ENCODE data around the gene TTLL8.
A peak's percentile ranks its signal among the peaks of the same experiment; 100 is the strongest.

Gene TTLL8

DNA sequence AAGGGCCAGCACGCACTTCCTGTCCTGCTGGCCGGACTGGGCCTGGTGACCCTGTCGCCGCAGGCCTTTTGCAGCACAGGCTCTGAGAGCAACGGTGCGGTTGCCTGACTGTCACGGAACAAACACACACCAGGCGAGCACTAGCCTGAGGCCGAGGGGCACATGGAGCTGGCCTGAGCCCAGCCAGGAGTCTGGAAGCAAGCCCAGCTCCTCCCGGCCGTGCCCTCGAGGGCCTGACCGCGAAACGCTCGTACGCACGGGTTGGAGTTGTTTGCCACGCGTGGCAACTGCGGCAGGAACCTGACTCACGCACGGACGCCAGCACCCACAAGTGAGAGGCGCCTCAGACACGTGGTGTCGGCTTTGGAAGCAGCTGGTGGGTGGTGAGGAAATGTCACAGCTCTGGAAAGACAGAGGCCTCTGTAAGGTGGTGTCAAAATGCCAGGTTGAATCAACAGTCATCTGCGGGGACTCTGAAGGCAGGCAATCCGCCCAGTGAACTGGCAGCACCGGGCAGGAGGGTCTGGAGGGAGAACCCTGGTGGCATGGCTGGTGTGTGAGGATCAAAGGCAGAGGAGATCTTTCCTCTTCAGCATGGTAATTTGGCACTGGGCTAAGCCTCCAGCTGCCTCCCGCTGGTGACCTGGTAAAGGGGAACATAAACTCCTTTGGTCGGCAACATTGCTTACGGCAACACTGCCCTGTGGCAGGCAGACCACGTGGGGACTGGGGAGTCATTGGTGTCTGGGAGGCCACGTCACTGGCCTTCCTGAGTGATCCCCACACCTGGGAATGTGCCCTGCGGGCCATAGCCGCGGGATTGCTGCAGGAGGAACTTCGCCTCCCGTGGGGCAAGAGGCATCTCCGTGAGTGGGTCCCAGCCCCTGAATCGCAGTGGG is 30.2 kb downstream of the TTLL8 start:
- TF ChIP-seq FOXM1 (IDR thresholded peaks at IDR 0.05; ENCODE audit: borderline replicate concordance, low read depth), result no peak
- no peak for TF ChIP-seq TAF1 (IDR thresholded peaks at IDR 0.05; ENCODE audit: low read depth)
- TF ChIP-seq, protein P1, sequence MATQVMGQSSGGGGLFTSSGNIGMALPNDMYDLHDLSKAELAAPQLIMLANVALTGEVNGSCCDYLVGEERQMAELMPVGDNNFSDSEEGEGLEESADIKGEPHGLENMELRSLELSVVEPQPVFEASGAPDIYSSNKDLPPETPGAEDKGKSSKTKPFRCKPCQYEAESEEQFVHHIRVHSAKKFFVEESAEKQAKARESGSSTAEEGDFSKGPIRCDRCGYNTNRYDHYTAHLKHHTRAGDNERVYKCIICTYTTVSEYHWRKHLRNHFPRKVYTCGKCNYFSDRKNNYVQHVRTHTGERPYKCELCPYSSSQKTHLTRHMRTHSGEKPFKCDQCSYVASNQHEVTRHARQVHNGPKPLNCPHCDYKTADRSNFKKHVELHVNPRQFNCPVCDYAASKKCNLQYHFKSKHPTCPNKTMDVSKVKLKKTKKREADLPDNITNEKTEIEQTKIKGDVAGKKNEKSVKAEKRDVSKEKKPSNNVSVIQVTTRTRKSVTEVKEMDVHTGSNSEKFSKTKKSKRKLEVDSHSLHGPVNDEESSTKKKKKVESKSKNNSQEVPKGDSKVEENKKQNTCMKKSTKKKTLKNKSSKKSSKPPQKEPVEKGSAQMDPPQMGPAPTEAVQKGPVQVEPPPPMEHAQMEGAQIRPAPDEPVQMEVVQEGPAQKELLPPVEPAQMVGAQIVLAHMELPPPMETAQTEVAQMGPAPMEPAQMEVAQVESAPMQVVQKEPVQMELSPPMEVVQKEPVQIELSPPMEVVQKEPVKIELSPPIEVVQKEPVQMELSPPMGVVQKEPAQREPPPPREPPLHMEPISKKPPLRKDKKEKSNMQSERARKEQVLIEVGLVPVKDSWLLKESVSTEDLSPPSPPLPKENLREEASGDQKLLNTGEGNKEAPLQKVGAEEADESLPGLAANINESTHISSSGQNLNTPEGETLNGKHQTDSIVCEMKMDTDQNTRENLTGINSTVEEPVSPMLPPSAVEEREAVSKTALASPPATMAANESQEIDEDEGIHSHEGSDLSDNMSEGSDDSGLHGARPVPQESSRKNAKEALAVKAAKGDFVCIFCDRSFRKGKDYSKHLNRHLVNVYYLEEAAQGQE (IDR thresholded peaks at IDR 0.05; ENCODE audit: low read depth), result no peak
- no peak for TF ChIP-seq CEBPB (IDR thresholded peaks at IDR 0.05)
- TF ChIP-seq ZBTB7A (IDR thresholded peaks at IDR 0.05; ENCODE audit: low read depth), result no peak
- TF ChIP-seq, protein P2, sequence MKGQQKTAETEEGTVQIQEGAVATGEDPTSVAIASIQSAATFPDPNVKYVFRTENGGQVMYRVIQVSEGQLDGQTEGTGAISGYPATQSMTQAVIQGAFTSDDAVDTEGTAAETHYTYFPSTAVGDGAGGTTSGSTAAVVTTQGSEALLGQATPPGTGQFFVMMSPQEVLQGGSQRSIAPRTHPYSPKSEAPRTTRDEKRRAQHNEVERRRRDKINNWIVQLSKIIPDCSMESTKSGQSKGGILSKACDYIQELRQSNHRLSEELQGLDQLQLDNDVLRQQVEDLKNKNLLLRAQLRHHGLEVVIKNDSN (IDR thresholded peaks at IDR 0.05), result peak; percentile 55

DNA sequence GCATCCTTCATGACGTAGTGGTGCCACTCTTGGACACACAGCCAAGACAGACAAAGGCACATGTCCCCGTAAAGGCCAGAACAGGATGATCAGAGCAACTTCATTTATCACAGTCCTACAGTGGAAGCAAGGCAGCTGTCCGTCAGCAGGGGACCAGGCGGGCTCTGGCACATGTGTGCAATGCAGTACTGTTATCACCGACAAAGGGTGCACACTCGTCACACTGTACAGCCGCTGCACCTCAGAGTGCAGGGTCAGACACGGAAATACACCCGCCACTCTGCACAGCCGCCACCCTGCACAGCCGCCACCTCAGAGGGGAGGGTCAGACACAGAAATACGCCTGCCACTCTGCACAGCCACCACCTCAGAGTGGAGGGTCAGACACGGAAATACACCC is 32.1 kb downstream of the TTLL8 start:
- no peak for TF ChIP-seq NFIC (IDR thresholded peaks at IDR 0.05)
- TF ChIP-seq TAF1 (IDR thresholded peaks at IDR 0.05; ENCODE audit: low read depth), result no peak
- TF ChIP-seq, protein P1 (IDR thresholded peaks at IDR 0.05; ENCODE audit: low read depth), result no peak
- no peak for TF ChIP-seq RAD21 (IDR thresholded peaks at IDR 0.05; ENCODE audit: low read depth)
- TF ChIP-seq, protein P2 (IDR thresholded peaks at IDR 0.05), result no peak
- no peak for TF ChIP-seq ZBTB7A (IDR thresholded peaks at IDR 0.05; ENCODE audit: low read depth)
- no peak for TF ChIP-seq FOXM1 (IDR thresholded peaks at IDR 0.05; ENCODE audit: borderline replicate concordance, low read depth)
- TF ChIP-seq TCF12 (IDR thresholded peaks at IDR 0.05; ENCODE audit: low read depth), result no peak

DNA sequence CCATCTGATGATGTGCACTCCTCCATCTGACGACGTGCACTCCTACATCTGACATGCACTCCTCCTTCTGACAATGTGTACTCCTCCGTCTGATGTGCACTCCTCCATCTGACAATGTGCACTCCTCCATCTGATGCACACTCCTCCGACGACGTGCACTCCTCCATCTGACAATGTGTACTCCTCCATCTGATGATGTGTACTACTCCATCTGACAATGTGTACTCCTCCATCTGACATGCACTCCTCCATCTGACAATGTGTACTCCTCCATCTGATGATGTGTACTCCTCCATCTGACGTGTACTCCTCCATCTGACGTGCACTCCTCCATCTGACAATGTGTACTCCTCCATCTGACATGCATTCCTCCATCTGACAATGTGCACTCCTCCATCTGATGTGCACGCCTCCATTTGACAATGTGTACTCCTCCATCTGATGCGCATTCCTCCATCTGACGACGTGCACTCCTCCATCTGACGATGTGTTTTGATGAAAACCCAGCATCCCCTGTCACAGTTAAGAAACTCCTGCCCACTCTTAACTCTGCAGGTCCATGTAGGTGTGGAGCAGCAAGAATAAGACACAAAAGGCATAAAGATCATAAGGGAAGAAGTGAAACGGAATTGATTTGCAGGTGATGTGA is 35.8 kb downstream of the TTLL8 start:
- TF ChIP-seq FOXM1 (IDR thresholded peaks at IDR 0.05; ENCODE audit: borderline replicate concordance, low read depth) (no peak), TCF12 (IDR thresholded peaks at IDR 0.05; ENCODE audit: low read depth) (no peak), EP300 (IDR thresholded peaks at IDR 0.05; ENCODE audit: borderline replicate concordance) (no peak), CEBPB (IDR thresholded peaks at IDR 0.05) (no peak), YY1 (IDR thresholded peaks at IDR 0.05; ENCODE audit: low read depth) (no peak), NFIC (IDR thresholded peaks at IDR 0.05) (no peak), TEAD4 (IDR thresholded peaks at IDR 0.05) (no peak), CREB1 (IDR thresholded peaks at IDR 0.05; ENCODE audit: low read depth) (no peak), ZBTB7A (IDR thresholded peaks at IDR 0.05; ENCODE audit: low read depth) (no peak), RAD21 (IDR thresholded peaks at IDR 0.05; ENCODE audit: low read depth) (no peak), EGR1 (IDR thresholded peaks at IDR 0.05) (no peak), TAF1 (IDR thresholded peaks at IDR 0.05; ENCODE audit: low read depth) (no peak)
- TF ChIP-seq, protein P3, sequence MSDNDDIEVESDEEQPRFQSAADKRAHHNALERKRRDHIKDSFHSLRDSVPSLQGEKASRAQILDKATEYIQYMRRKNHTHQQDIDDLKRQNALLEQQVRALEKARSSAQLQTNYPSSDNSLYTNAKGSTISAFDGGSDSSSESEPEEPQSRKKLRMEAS (IDR thresholded peaks at IDR 0.05), result no peak
- TF ChIP-seq, protein P2 (IDR thresholded peaks at IDR 0.05), result no peak
- TF ChIP-seq, protein P1 (IDR thresholded peaks at IDR 0.05; ENCODE audit: low read depth), result no peak

DNA sequence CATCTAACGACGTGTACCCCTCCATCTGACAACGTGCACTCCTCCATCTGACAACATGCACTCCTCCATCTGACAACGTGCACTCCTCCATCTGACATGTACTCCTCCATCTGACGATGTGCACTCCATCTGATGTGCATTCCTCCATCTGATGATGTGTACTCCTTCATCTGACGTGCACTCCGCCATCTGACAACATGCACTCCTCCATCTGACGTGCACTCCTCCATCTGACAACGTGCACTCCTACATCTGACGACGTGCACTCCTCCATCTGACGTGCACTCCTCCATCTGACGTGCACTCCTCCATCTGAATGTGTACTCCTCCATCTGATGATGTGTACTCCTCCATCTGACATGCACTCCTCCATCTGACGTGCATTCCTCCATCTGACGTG is 37.5 kb downstream of the TTLL8 start:
- no peak for TF ChIP-seq YY1 (IDR thresholded peaks at IDR 0.05; ENCODE audit: low read depth)
- TF ChIP-seq RAD21 (IDR thresholded peaks at IDR 0.05; ENCODE audit: low read depth), result no peak
- no peak for TF ChIP-seq TEAD4 (IDR thresholded peaks at IDR 0.05)
- TF ChIP-seq TCF12 (IDR thresholded peaks at IDR 0.05; ENCODE audit: low read depth), result no peak
- TF ChIP-seq, protein P2 (IDR thresholded peaks at IDR 0.05), result no peak
- TF ChIP-seq, protein P3 (IDR thresholded peaks at IDR 0.05), result no peak
- TF ChIP-seq CREB1 (IDR thresholded peaks at IDR 0.05; ENCODE audit: low read depth), result no peak
- TF ChIP-seq NFIC (IDR thresholded peaks at IDR 0.05), result no peak
- TF ChIP-seq ZBTB7A (IDR thresholded peaks at IDR 0.05; ENCODE audit: low read depth), result no peak
- no peak for TF ChIP-seq EGR1 (IDR thresholded peaks at IDR 0.05)
- TF ChIP-seq EP300 (IDR thresholded peaks at IDR 0.05; ENCODE audit: borderline replicate concordance), result no peak
- no peak for TF ChIP-seq CEBPB (IDR thresholded peaks at IDR 0.05)
- no peak for TF ChIP-seq FOXM1 (IDR thresholded peaks at IDR 0.05; ENCODE audit: borderline replicate concordance, low read depth)
- TF ChIP-seq, protein P1 (IDR thresholded peaks at IDR 0.05; ENCODE audit: low read depth), result no peak
- no peak for TF ChIP-seq TAF1 (IDR thresholded peaks at IDR 0.05; ENCODE audit: low read depth)
